COLO668 (cell line): ENCODE measurements around the gene DTWD1.
"Not testable (repeated sequence)": the region's sequence is repeated elsewhere in the genome, so short reads cannot be mapped to it uniquely, and the experiment has no call there.

ENCODE experiments used
- DNase-seq: peaks from one replicate; lab custom pipeline; 2025; ENCODE audit not compliant: unreplicated experiment; lab: John Stamatoyannopoulos, UW

DTWD1 gene

GRCh38 chr15:49620658-49621368 is at the start of gene DTWD1, which contains the start of gene FAM227B:
TSS of gene DTWD1 (plus strand) at chr15:49621048. CDS start at chr15:49625168, 4,120 bp downstream.
TSS of gene FAM227B (minus strand) at chr15:49620818. CDS start at chr15:49615171, 5,647 bp downstream.
- peak; percentile 97 for DNase-seq

- DNase-seq: no peak
Measured at GRCh38 chr15:49573421-49573820, 47.4 kb upstream of the DTWD1 start.

GRCh38 chr15:49589030-49589429 is 31.8 kb upstream of the DTWD1 start:
- DNase-seq: no peak

- DNase-seq: not testable (repeated sequence)
Measured at GRCh38 chr15:49592829-49593316, 28.0 kb upstream of the DTWD1 start.

GRCh38 chr15:49604625-49605409 is 16.0 kb upstream of the DTWD1 start:
- DNase-seq: no peak

GRCh38 chr15:49605588-49605987 is 15.3 kb upstream of the DTWD1 start:
- no peak for DNase-seq

GRCh38 chr15:49606594-49606993 is 14.3 kb upstream of the DTWD1 start:
- no peak for DNase-seq

- DNase-seq: no peak
Measured at GRCh38 chr15:49610157-49610918, 10.5 kb upstream of the DTWD1 start.

GRCh38 chr15:49612240-49612639 is 8.6 kb upstream of the DTWD1 start:
- DNase-seq: not testable (repeated sequence)

- DNase-seq: no peak
Measured at GRCh38 chr15:49619226-49619625, 1.6 kb upstream of the DTWD1 start.

GRCh38 chr15:49620199-49620598 is 649 bp upstream of the DTWD1 start:
- DNase-seq: no peak

GRCh38 chr15:49621401-49621811 is 558 bp downstream of the DTWD1 start:
- DNase-seq: peak; percentile 7

GRCh38 chr15:49621887-49622286 is 1.0 kb downstream of the DTWD1 start:
- no peak for DNase-seq

- DNase-seq: no peak
Measured at GRCh38 chr15:49622561-49622960, 1.7 kb downstream of the DTWD1 start.

GRCh38 chr15:49624056-49624455 is 3.2 kb downstream of the DTWD1 start:
- DNase-seq: no peak

GRCh38 chr15:49625460-49626036 is 4.7 kb downstream of the DTWD1 start:
- no peak for DNase-seq

- no peak for DNase-seq
Measured at GRCh38 chr15:49627407-49627877, 6.6 kb downstream of the DTWD1 start.

- no peak for DNase-seq
Measured at GRCh38 chr15:49628379-49628778, 7.5 kb downstream of the DTWD1 start.

GRCh38 chr15:49637857-49638256 is 17.0 kb downstream of the DTWD1 start:
- no peak for DNase-seq

- no peak for DNase-seq
Measured at GRCh38 chr15:49644364-49644794, 23.5 kb downstream of the DTWD1 start.

- DNase-seq: no peak
Measured at GRCh38 chr15:49645277-49645676, 24.4 kb downstream of the DTWD1 start.
